Kidney (tissue), 14 donors: ENCODE data around the gene EXOC7. TPM values are rescaled to one million over a fixed set of nuclear protein-coding genes. Genes with fewer than 3 reads are reported as not detected.
"Not testable (repeated sequence)": the region's sequence is repeated elsewhere in the genome, so short reads cannot be mapped to it uniquely, and the experiment has no call there.

Source experiments
- DNase-seq, 5 donors: peaks; one replicate each; pipeline ENCODE4 v3.0.0-alpha.2; 2013 to 2020
- FAIRE-seq: peaks from 2 replicates; lab custom pipeline; 2012; peaks lifted over from hg19 to GRCh38; lab: Jason Lieb, UNC
- H3K27ac ChIP-seq, 2 donors: one replicate each; pipeline ENCODE4 v1.7.0; 2013; ENCODE audit warnings: low read depth in 2 of 2, low read length in 2 of 2, inconsistent platforms in 1 of 2
- H3K27me3 ChIP-seq: one replicate; pipeline ENCODE4 v1.7.1; 2013; ENCODE audit warnings: low read length, inconsistent platforms; ENCODE audit not compliant: control insufficient read depth, insufficient read depth
- H3K36me3 ChIP-seq, 3 donors: one replicate each; pipeline versions ENCODE4 v1.7.0 to v1.7.1; 2013; ENCODE audit warnings: low read length in 3 of 3, control low read depth in 1 of 3, inconsistent platforms in 1 of 3; ENCODE audit not compliant: insufficient read depth in 3 of 3, control insufficient read depth in 2 of 3
- H3K4me1 ChIP-seq, 3 donors: one replicate each; pipeline versions ENCODE4 v1.7.0 to v1.7.1; 2013; ENCODE audit warnings: low read length in 3 of 3, inconsistent platforms in 1 of 3, low read depth in 1 of 3; ENCODE audit not compliant: control insufficient read depth in 2 of 3, insufficient read depth in 2 of 3
- H3K4me3 ChIP-seq, 3 donors: one replicate each; pipeline versions ENCODE4 v1.7.0 to v1.8.1; 2013; ENCODE audit warnings: low read length in 3 of 3, control low read depth in 1 of 3, inconsistent platforms in 1 of 3
- H3K9ac ChIP-seq, 3 donors: one replicate each; pipeline versions ENCODE4 v1.7.0 to v1.7.1; 2013; ENCODE audit warnings: low read length in 3 of 3, control low read depth in 1 of 3, inconsistent platforms in 1 of 3
- H3K9me3 ChIP-seq, 3 donors: one replicate each; pipeline versions ENCODE4 v1.7.0 to v1.7.1; 2013; ENCODE audit warnings: low read length in 3 of 3, control low read depth in 1 of 3, inconsistent platforms in 1 of 3; ENCODE audit not compliant: control insufficient read depth in 2 of 3, insufficient read depth in 1 of 3
- CTCF ChIP-seq: IDR thresholded peaks from 3 replicates; pipeline ENCODE4 v1.5.1; 2012; ENCODE audit warnings: mild to moderate bottlenecking, moderate library complexity, borderline replicate concordance; ENCODE audit not compliant: insufficient read depth; ENCODE audit errors: extremely low read depth
- intact Hi-C: fragments of 100-400 bp; cut with DNase I; formaldehyde crosslinking; loops from one replicate; pipeline ENCODE4 v1.11.1; 2022
- polyA plus RNA-seq: library from polyadenylated mRNA; stranded (reverse); fragments of 350-450 nt; fragmentation: Illumina TruSeq; extraction: RNeasy Lipid Tissue Mini Kit (QIAGEN cat#74804); gene quantifications from one replicate; pipeline ENCODE4 v1.2.3, GENCODE V29; 2014; ENCODE audit warnings: low read depth, low replicate concordance; ENCODE audit not compliant: insufficient read depth
- total RNA-seq: library from RNA; stranded (reverse); fragmentation: NEBNext Ultra II Directional; extraction: Animal tissue kit (Norgen Biotek cat#: 25700); gene quantifications from one replicate; pipeline ENCODE4 v1.2.1, GENCODE V29; 2021
- donor health status: control.
- donor health status: control.
- donor health status: control.
- donor health status: control.
- donor health status: control.
- donor health status: DM: yes; HTN: yes; CAD: no.
- donor health status: Normal renal cell carcinoma (clear cell type).

EXOC7 gene
- total and polyA plus RNA-seq, 2 donors from 2014 or later: 83.2 to 143 TPM

DNA sequence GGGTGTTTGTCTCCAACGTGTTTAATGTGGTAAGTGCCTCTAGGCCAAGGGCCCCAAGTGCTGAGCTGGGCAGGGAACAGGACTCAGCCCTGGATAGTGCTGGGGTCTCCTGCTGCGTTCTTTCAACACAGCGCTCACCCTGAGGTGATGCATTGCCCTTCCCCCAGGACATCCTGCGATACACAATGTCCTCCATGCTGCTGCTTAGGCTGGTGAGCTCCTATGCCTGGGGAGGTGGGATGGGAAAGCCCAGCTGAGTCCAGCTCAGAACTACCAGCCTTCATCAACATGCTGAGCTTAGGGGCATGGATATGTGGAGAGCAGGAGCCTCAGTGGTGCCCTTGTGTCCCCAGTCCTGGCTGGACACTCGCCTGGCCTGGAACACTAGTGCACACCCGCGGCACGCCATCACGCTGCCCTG is 24.0 kb downstream of the EXOC7 start:
- peaks cover 42% of the 10 kb centered on the region for H3K27me3 ChIP-seq
- intact Hi-C loops: no loop called here

DNA sequence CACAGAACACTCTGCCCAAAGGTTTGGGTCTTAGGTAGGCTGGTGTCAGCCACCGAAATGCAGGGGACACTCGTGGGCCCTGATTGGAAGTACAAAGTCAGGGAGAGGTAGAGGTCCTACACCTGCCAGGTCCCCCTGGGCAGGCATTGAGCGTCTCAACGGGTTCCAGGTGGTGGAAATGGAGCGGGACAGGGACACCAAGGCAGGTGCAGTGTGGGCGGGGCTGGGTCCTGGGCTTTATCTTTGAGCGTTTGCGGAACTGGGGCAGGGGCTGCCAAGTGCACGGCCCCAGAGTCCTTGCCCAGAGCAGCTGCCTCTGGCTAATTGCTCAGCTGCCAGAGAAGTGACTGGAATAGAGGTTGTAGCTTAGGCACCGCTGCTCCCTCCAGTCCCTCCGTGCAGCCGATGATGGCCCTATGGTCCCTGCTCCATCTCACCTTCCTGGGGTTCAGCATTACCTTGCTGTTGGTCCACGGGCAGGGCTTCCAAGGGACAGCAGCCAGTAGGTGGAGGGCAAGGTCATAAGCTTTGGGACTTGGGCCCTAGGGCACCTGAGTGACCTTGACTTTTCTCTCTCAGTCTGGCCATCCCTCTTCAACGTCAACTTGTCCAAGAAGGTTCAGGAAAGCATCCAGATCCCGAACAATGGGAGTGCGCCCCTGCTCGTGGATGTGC is 24.6 kb downstream of the EXOC7 start, which contains the start of gene ZACN:
Gene ZACN, plus strand, starts transcription at position 323 of the 675 bp plus-strand sequence. Its CDS starts 83 bp downstream, at position 406.
- intact Hi-C loops: no loop called here
- no peak for FAIRE-seq
- Histone ChIP-seq H3K36me3 (peaks cover 0 to 4% (median 0%) of the 10 kb centered on the region in 3 donors), H3K4me1 (peaks cover 0 to 21% (median 4%) of the 10 kb centered on the region in 3 donors), H3K9ac (no peak within 1 kb of the TSS), H3K4me3 (no peak within 1 kb of the TSS), H3K9me3 (no peaks in the 10 kb centered on the region), H3K27me3 (peaks cover 42% of the 10 kb centered on the region), H3K27ac (no peak within 1 kb of the TSS)
- no peak for TF ChIP-seq CTCF
- DNase-seq: peak in 4 of 5 donors; percentile 2 to 71 (median 30)

More for the DNA sequence above, 24.0 kb downstream of the EXOC7 start:
- Histone ChIP-seq H3K27ac (no peak overlapping the region), H3K9ac (no peak overlapping the region), H3K36me3 (peaks cover 0 to 8% (median 0%) of the 10 kb centered on the region in 3 donors), H3K9me3 (no peaks in the 10 kb centered on the region), H3K4me3 (no peak overlapping the region), H3K4me1 (peaks cover 0 to 21% (median 4%) of the 10 kb centered on the region in 3 donors)
- DNase-seq (peak in 2 of 5 donors; percentile 5 to 23), FAIRE-seq (no peak)
- no peak for TF ChIP-seq CTCF

DNA sequence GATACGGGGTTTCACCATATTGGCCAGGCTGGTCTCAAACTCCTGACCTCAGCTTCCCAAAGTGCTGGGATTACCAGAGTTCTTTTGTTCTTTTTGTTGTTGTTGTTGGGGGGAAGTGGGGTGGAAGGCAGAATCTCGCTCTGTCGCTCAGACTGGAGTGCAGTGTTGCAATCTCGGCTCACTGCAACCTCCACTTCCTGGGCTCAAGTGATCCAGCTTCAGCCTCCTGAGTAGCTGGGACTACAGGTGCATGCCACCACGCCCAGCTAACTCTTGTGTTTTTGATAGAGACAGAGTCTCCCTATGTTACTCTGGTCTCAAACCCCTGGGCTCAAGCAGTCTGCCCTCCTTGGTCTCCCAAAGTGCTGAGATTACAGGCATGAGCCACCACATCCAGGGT is 25.2 kb downstream of the EXOC7 start:
- FAIRE-seq, H3K36me3 ChIP-seq, DNase-seq, H3K4me3 ChIP-seq, H3K9ac ChIP-seq, H3K27ac ChIP-seq, H3K9me3 ChIP-seq, intact Hi-C loops: not testable (repeated sequence)
- H3K27me3 ChIP-seq: peaks cover 48% of the 10 kb centered on the region
- H3K4me1 ChIP-seq: peaks cover 0 to 21% (median 4%) of the 10 kb centered on the region in 3 donors

GRCh38 chr17:76077584-76078110 is 25.9 kb downstream of the EXOC7 start:
- Histone ChIP-seq H3K9ac (no peak overlapping the region), H3K4me1 (peaks cover 0 to 21% (median 4%) of the 10 kb centered on the region in 3 donors), H3K27ac (no peak overlapping the region), H3K27me3 (peaks cover 48% of the 10 kb centered on the region), H3K36me3 (no peaks in the 10 kb centered on the region), H3K4me3 (no peak overlapping the region), H3K9me3 (no peaks in the 10 kb centered on the region)
- intact Hi-C loops: no loop called here
- no peak for FAIRE-seq
- peak; percentile 12 to 63 (median 21) for DNase-seq
- TF ChIP-seq CTCF: no peak
